ENCODE measurements around the gene NBEA. TPM values are rescaled to one million over a fixed set of nuclear protein-coding genes. Genes with fewer than 3 reads are reported as not detected.

NBEA gene
- total RNA-seq, 1 donor = 4.0 TPM

- Histone ChIP-seq H2AFZ (ENCODE audit: low read length) (no peak overlapping the region), H3K4me2 (ENCODE audit: insufficient read depth, low read length) (no peak overlapping the region), H3K27me3 (ENCODE audit: insufficient read depth, low read length) (no peaks in the 10 kb centered on the region), H3K4me1 (ENCODE audit: insufficient read depth, low read length) (peaks cover 9% of the 10 kb centered on the region), H4K20me1 (ENCODE audit: insufficient read depth, low read length) (no peaks in the 10 kb centered on the region), H3K4me3 (ENCODE audit: insufficient read depth, low read length) (no peak overlapping the region), H3K27ac (ENCODE audit: low read depth, low read length) (no peak overlapping the region), H3K79me2 (ENCODE audit: insufficient read depth, low read length) (no peaks in the 10 kb centered on the region), H3K36me3 (ENCODE audit: insufficient read depth, low read length) (no peaks in the 10 kb centered on the region), H3K9me3 (ENCODE audit: low read depth, low read length) (no peaks in the 10 kb centered on the region)
- TF ChIP-seq CTCF (IDR thresholded peaks at IDR 0.05; ENCODE audit: extremely low read depth, low read depth, low read length) = no peak
- DNase-seq (ENCODE audit: insufficient read length, low spot score, missing footprints) = no peak
Measured at GRCh38 chr13:35716186-35716585, 774.1 kb downstream of the NBEA start.

- peaks cover 9% of the 10 kb centered on the region for H3K4me1 ChIP-seq (ENCODE audit: insufficient read depth, low read length)
- H3K9me3 ChIP-seq (ENCODE audit: low read depth, low read length) = no peaks in the 10 kb centered on the region
- H3K27ac ChIP-seq (ENCODE audit: low read depth, low read length) = no peak overlapping the region
- no peaks in the 10 kb centered on the region for H3K27me3 ChIP-seq (ENCODE audit: insufficient read depth, low read length)
- H2AFZ ChIP-seq (ENCODE audit: low read length) = no peak overlapping the region
- H3K4me2 ChIP-seq (ENCODE audit: insufficient read depth, low read length) = no peak overlapping the region
- no peaks in the 10 kb centered on the region for H3K79me2 ChIP-seq (ENCODE audit: insufficient read depth, low read length)
- no peaks in the 10 kb centered on the region for H3K36me3 ChIP-seq (ENCODE audit: insufficient read depth, low read length)
- H3K4me3 ChIP-seq (ENCODE audit: insufficient read depth, low read length) = no peak overlapping the region
- no peaks in the 10 kb centered on the region for H4K20me1 ChIP-seq (ENCODE audit: insufficient read depth, low read length)
- no peak for TF ChIP-seq CTCF (IDR thresholded peaks at IDR 0.05; ENCODE audit: extremely low read depth, low read depth, low read length)
- DNase-seq (ENCODE audit: insufficient read length, low spot score, missing footprints) = no peak
Measured at GRCh38 chr13:35716729-35717128, 774.7 kb downstream of the NBEA start.

- TF ChIP-seq CTCF (IDR thresholded peaks at IDR 0.05; ENCODE audit: extremely low read depth, low read depth, low read length) = peak; percentile 18
Measured at GRCh38 chr13:35718084-35718483, 776.0 kb downstream of the NBEA start.

GRCh38 chr13:35720290-35720689 lies 778.2 kb downstream of the NBEA start:
- Histone ChIP-seq H3K4me2 (ENCODE audit: insufficient read depth, low read length) (peak overlapping the region; percentile 80), H3K4me1 (ENCODE audit: insufficient read depth, low read length) (peaks cover 18% of the 10 kb centered on the region), H3K79me2 (ENCODE audit: insufficient read depth, low read length) (no peaks in the 10 kb centered on the region), H2AFZ (ENCODE audit: low read length) (no peak overlapping the region), H4K20me1 (ENCODE audit: insufficient read depth, low read length) (no peaks in the 10 kb centered on the region), H3K36me3 (ENCODE audit: insufficient read depth, low read length) (no peaks in the 10 kb centered on the region), H3K9me3 (ENCODE audit: low read depth, low read length) (no peaks in the 10 kb centered on the region), H3K27me3 (ENCODE audit: insufficient read depth, low read length) (no peaks in the 10 kb centered on the region), H3K27ac (ENCODE audit: low read depth, low read length) (no peak overlapping the region), H3K4me3 (ENCODE audit: insufficient read depth, low read length) (no peak overlapping the region)
- DNase-seq (ENCODE audit: insufficient read length, low spot score, missing footprints) = peak; percentile 41
- no peak for TF ChIP-seq CTCF (IDR thresholded peaks at IDR 0.05; ENCODE audit: extremely low read depth, low read depth, low read length)

More at GRCh38 chr13:35718084-35718483, 776.0 kb downstream of the NBEA start:
- Histone ChIP-seq H2AFZ (ENCODE audit: low read length) (no peak overlapping the region), H3K27ac (ENCODE audit: low read depth, low read length) (no peak overlapping the region), H3K36me3 (ENCODE audit: insufficient read depth, low read length) (no peaks in the 10 kb centered on the region), H3K4me2 (ENCODE audit: insufficient read depth, low read length) (no peak overlapping the region), H4K20me1 (ENCODE audit: insufficient read depth, low read length) (no peaks in the 10 kb centered on the region), H3K27me3 (ENCODE audit: insufficient read depth, low read length) (no peaks in the 10 kb centered on the region), H3K4me1 (ENCODE audit: insufficient read depth, low read length) (peaks cover 11% of the 10 kb centered on the region), H3K9me3 (ENCODE audit: low read depth, low read length) (no peaks in the 10 kb centered on the region), H3K79me2 (ENCODE audit: insufficient read depth, low read length) (no peaks in the 10 kb centered on the region), H3K4me3 (ENCODE audit: insufficient read depth, low read length) (no peak overlapping the region)
- no peak for DNase-seq (ENCODE audit: insufficient read length, low spot score, missing footprints)
